H9 (cell line): ENCODE measurements around the gene MED22. TPM values are rescaled to one million over a fixed set of nuclear protein-coding genes. Genes with fewer than 3 reads are reported as not detected.

Experiments used
- DNase-seq: peaks from one replicate; pipeline ENCODE4 v3.0.0-alpha.2; 2017
- H2AFZ ChIP-seq: one replicate; pipeline ENCODE4 v1.6.1; 2013; ENCODE audit warnings: mild to moderate bottlenecking, low read length, control low read depth, moderate library complexity
- H2AK5ac ChIP-seq: 2 replicates; pipeline ENCODE4 v1.6.1; 2013; ENCODE audit warnings: low read length, control low read depth, mixed read lengths; ENCODE audit not compliant: insufficient read length
- H2BK120ac ChIP-seq: one replicate; pipeline ENCODE4 v1.6.1; 2013; ENCODE audit warnings: low read depth, mild to moderate bottlenecking, low read length, control low read depth, inconsistent platforms; ENCODE audit not compliant: poor library complexity, severe bottlenecking
- H2BK12ac ChIP-seq: 2 replicates; pipeline ENCODE4 v1.6.1; 2013; ENCODE audit warnings: low read length, control low read depth, mixed read lengths, low read depth; ENCODE audit not compliant: insufficient read length
- H2BK15ac ChIP-seq: 2 replicates; pipeline ENCODE4 v1.6.1; 2013; ENCODE audit warnings: low read depth, low read length, control low read depth
- H2BK20ac ChIP-seq: one replicate; pipeline ENCODE4 v1.6.1; 2013; ENCODE audit warnings: low read depth, mild to moderate bottlenecking, low read length, control low read depth, inconsistent platforms; ENCODE audit not compliant: poor library complexity, severe bottlenecking
- H2BK5ac ChIP-seq: 2 replicates; pipeline ENCODE4 v1.6.1; 2013; ENCODE audit warnings: low read length, control low read depth, mixed read lengths; ENCODE audit not compliant: insufficient read length
- H3K14ac ChIP-seq: 2 replicates; pipeline ENCODE4 v1.6.1; 2013; ENCODE audit warnings: low read length, control low read depth; ENCODE audit not compliant: insufficient read depth
- H3K18ac ChIP-seq: 2 replicates; pipeline ENCODE4 v1.6.1; 2013; ENCODE audit warnings: low read depth, mild to moderate bottlenecking, mixed read lengths, low read length, control low read depth; ENCODE audit not compliant: insufficient read length
- H3K23ac ChIP-seq: 2 replicates; pipeline ENCODE4 v1.6.1; 2013; ENCODE audit warnings: low read length, control low read depth, mixed read lengths, low read depth; ENCODE audit not compliant: insufficient read length
- H3K23me2 ChIP-seq: 2 replicates; pipeline ENCODE4 v1.6.1; 2013; ENCODE audit warnings: low read depth, mild to moderate bottlenecking, mixed read lengths, low read length, control low read depth; ENCODE audit not compliant: insufficient read length, poor library complexity, severe bottlenecking
- H3K27ac ChIP-seq: 2 replicates; pipeline ENCODE4 v1.5.1; 2013; ENCODE audit warnings: low read length, control low read depth, mixed read lengths, low read depth; ENCODE audit not compliant: insufficient read length
- H3K27me3 ChIP-seq: 2 replicates; pipeline ENCODE4 v1.6.1; 2013; ENCODE audit warnings: low read length, control low read depth, inconsistent platforms; ENCODE audit not compliant: insufficient read depth
- H3K4ac ChIP-seq: 2 replicates; pipeline ENCODE4 v1.6.1; 2013; ENCODE audit warnings: low read depth, mild to moderate bottlenecking, control low read depth, inconsistent platforms, low read length, moderate library complexity
- H3K4me1 ChIP-seq: 2 replicates; pipeline ENCODE4 v1.6.1; 2013; ENCODE audit warnings: low read length, control low read depth, inconsistent platforms; ENCODE audit not compliant: insufficient read depth
- H3K4me2 ChIP-seq: 2 replicates; pipeline ENCODE4 v1.6.1; 2013; ENCODE audit warnings: low read length, control low read depth, mixed read lengths; ENCODE audit not compliant: insufficient read length, insufficient read depth
- H3K56ac ChIP-seq: 2 replicates; pipeline ENCODE4 v1.6.1; 2013; ENCODE audit warnings: low read depth, mild to moderate bottlenecking, mixed read lengths, low read length, control low read depth; ENCODE audit not compliant: insufficient read length
- H3K79me1 ChIP-seq: 2 replicates; pipeline ENCODE4 v1.6.1; 2013; ENCODE audit warnings: low read depth, mild to moderate bottlenecking, moderate library complexity, low read length, control low read depth, inconsistent platforms; ENCODE audit not compliant: insufficient read depth, poor library complexity, severe bottlenecking
- H3K79me2 ChIP-seq: 2 replicates; pipeline ENCODE4 v1.6.1; 2013; ENCODE audit warnings: low read length, control low read depth, inconsistent platforms; ENCODE audit not compliant: insufficient read depth
- H3K9ac ChIP-seq: 2 replicates; pipeline ENCODE4 v1.6.1; 2013; ENCODE audit warnings: low read length, control low read depth, mixed read lengths; ENCODE audit not compliant: insufficient read length; ENCODE audit errors: extremely low read depth
- H3K9me3 ChIP-seq: one replicate; pipeline ENCODE4 v1.6.1; 2013; ENCODE audit warnings: low read depth, low read length, inconsistent platforms; ENCODE audit not compliant: control insufficient read depth
- H3T11ph ChIP-seq: one replicate; pipeline ENCODE4 v1.6.1; 2013; ENCODE audit warnings: mild to moderate bottlenecking, low read length, control low read depth, inconsistent platforms
- H4K20me1 ChIP-seq: one replicate; pipeline ENCODE4 v1.6.1; 2013; ENCODE audit not compliant: control insufficient read depth, insufficient read length, insufficient read depth
- H4K5ac ChIP-seq: 2 replicates; pipeline ENCODE4 v1.6.1; 2013; ENCODE audit warnings: low read depth, mild to moderate bottlenecking, mixed read lengths, low read length, control low read depth; ENCODE audit not compliant: insufficient read length
- H4K8ac ChIP-seq: replicated peaks from 2 replicates; pipeline ENCODE4 v1.6.1; 2013; ENCODE audit warnings: low read length, control low read depth, mixed read lengths, low read depth; ENCODE audit not compliant: insufficient read length
- H4K91ac ChIP-seq: 2 replicates; pipeline ENCODE4 v1.6.1; 2013; ENCODE audit warnings: low read depth, mild to moderate bottlenecking, moderate library complexity, mixed read lengths, low read length, control low read depth; ENCODE audit not compliant: insufficient read length
- H3K27ac Mint-ChIP-seq, 3 experiments: 2 replicates in 2 of 3; 3 replicates in 1 of 3; pipeline ENCODE4 v1.8.0; 2020 to 2021; ENCODE audit warnings: mixed read lengths in 3 of 3, mild to moderate bottlenecking in 1 of 3, moderate library complexity in 1 of 3
- H3K27me3 Mint-ChIP-seq: 2 replicates; pipeline ENCODE4 v1.8.0; 2021; ENCODE audit warnings: low read depth, mild to moderate bottlenecking, moderate library complexity, mixed read lengths
- H3K36me3 Mint-ChIP-seq, 3 experiments: 2 replicates in 2 of 3; 3 replicates in 1 of 3; pipeline ENCODE4 v1.8.0; 2020 to 2021; ENCODE audit warnings: low read depth in 3 of 3, mixed read lengths in 3 of 3; ENCODE audit not compliant: insufficient read depth in 1 of 3
- H3K4me1 Mint-ChIP-seq, 2 experiments: 2 replicates each; pipeline ENCODE4 v1.8.0; 2020; ENCODE audit warnings: mixed read lengths in 2 of 2
- H3K4me3 Mint-ChIP-seq, 2 experiments: 2 replicates in 1 of 2; 3 replicates in 1 of 2; pipeline ENCODE4 v1.8.0; 2020 to 2021; ENCODE audit warnings: mild to moderate bottlenecking in 2 of 2, mixed read lengths in 2 of 2, moderate library complexity in 1 of 2
- H3K9me3 Mint-ChIP-seq, 2 experiments: 2 replicates in 1 of 2; 3 replicates in 1 of 2; pipeline ENCODE4 v1.8.0; 2020; ENCODE audit warnings: mild to moderate bottlenecking in 2 of 2, mixed read lengths in 2 of 2, moderate library complexity in 1 of 2
- CTCF ChIP-seq: fragments of 200-600 bp; sonication (generic); conservative IDR thresholded peaks from 3 replicates; pipeline ENCODE4 v1.8.0; 2021; ENCODE audit warnings: antibody characterized with exemption, mild to moderate bottlenecking
- WGBS: extraction: QIAGEN DNeasy Blood & Tissue Kit; methylation state at CpG from one replicate; pipeline ENCODE4 v1.1.7; 2013; ENCODE audit warnings: missing lambda C conversion rate, low lambda C conversion rate, mixed read lengths; ENCODE audit not compliant: insufficient read length; ENCODE audit errors: extremely low coverage; 5-methylcytosine and 5-hydroxymethylcytosine counted together
- total RNA-seq: library from RNA; stranded (reverse); gene quantifications from 2 replicates; pipeline ENCODE4 v1.2.1, GENCODE V29; 2021

MED22 gene
- total RNA-seq, 1 experiment from 2014 or later, result 60.1 TPM

- Histone ChIP-seq H2AK5ac (no peak overlapping the region), H4K20me1 (no peaks in the 10 kb centered on the region), H3K79me1 (no peaks in the 10 kb centered on the region), H3K79me2 (peaks cover 3% of the 10 kb centered on the region; the same call in 1 of the 2 replicates), H3K27ac (no peak overlapping the region), H3K9me3 (no peaks in the 10 kb centered on the region), H2AFZ (no peak overlapping the region), H4K5ac (no peak overlapping the region), H3K23me2 (peaks cover under 1% of the 10 kb centered on the region), H2BK20ac (no peak overlapping the region), H3K18ac (no peak overlapping the region), H2BK120ac (no peak overlapping the region), H2BK15ac (no peak overlapping the region), H3K4me1 (no peaks in the 10 kb centered on the region), H2BK5ac (no peak overlapping the region), H4K8ac (no peak overlapping the region), H3K27me3 (no peaks in the 10 kb centered on the region), H3K4me2 (no peak overlapping the region), H3K56ac (no peak overlapping the region), H2BK12ac (no peak overlapping the region), H3K14ac (no peak overlapping the region), H4K91ac (no peak overlapping the region), H3K9ac (no peak overlapping the region), H3T11ph (no peak overlapping the region), H3K4ac (no peak overlapping the region), H3K23ac (no peak overlapping the region)
- no CpG with 5 or more reads among the region's 19 CpGs for WGBS
- Mint-ChIP-seq H3K27ac (0 out of 7 replicates have a peak overlapping the region, but pooled peaks of 1 of the 3 experiments have one; percentile 43), H3K4me3 (no peak overlapping the region), H3K4me1 (peaks cover 15 to 17% of the 10 kb centered on the region in 2 experiments), H3K9me3 (peaks cover 12 to 16% of the 10 kb centered on the region in 2 experiments), H3K36me3 (peaks cover 34 to 59% (median 57%) of the 10 kb centered on the region in 3 experiments), H3K27me3 (peaks cover 5% of the 10 kb centered on the region)
- TF ChIP-seq CTCF, result no peak
- peak; percentile 26 for DNase-seq
These were observed 16.7 kb downstream of the MED22 start for GRCh38 chr9:133331221-133331620.
